Astrocyte of the spinal cord (primary cell): ENCODE results near the gene METRN.

Experiments used
- DNase-seq: peaks from one replicate; pipeline ENCODE4 v3.0.0; 2011; ENCODE audit warnings: low read depth, low spot score
- H3K4me3 ChIP-seq: 2 replicates; pipeline ENCODE4 v1.5.1; 2011; ENCODE audit warnings: low read depth, mild to moderate bottlenecking, low read length, moderate library complexity
- in situ Hi-C: cut with HindIII; loops from 2 replicates; pipeline ENCODE4 v1.10.0; 2017; ENCODE audit warnings: low sequenced_read_pairs
- TF ChIP-seq, protein P1 (sequence below): IDR thresholded peaks from 2 replicates; pipeline ENCODE4 v1.5.1; 2012; ENCODE audit warnings: low read depth, mild to moderate bottlenecking, low read length, inconsistent platforms

Gene METRN

DNA sequence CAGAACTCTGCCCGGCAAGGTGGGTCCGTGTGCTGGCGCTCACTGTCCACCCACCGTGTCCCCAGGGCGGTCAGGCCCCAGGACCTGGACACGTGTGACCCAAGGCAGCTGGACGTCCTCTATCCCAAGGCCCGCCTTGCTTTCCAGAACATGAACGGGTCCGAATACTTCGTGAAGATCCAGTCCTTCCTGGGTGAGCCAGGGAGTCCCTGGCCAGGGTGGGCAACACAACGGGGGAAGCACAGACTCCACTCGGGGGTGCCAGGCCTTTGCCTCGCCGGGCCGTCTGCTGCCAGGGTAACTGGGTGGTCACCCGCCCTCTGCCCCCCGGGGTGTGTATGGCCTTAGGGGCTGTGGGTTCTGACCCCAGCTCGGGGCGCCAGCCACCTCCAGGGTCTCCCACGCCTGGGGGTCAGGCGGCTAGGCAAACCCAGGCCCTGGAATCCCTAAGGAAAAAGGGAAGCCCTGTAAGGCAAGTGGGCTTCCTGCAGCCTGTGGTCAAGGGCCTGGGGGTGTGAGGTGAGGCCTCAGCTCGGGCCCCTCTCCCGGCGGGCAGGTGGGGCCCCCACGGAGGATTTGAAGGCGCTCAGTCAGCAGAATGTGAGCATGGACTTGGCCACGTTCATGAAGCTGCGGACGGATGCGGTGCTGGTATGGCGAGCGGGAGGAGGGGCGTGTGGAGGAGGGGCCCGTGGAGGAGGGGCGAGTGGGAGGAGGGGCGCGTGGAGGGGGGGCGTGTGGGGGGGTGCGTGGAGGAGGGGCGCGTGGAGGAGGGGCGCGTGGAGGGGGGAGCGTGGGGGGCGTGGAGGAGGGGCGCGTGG is 52.1 kb downstream of the METRN start:
- no peak for DNase-seq
- H3K4me3 ChIP-seq = no peak overlapping the region
- TF ChIP-seq, protein P1, sequence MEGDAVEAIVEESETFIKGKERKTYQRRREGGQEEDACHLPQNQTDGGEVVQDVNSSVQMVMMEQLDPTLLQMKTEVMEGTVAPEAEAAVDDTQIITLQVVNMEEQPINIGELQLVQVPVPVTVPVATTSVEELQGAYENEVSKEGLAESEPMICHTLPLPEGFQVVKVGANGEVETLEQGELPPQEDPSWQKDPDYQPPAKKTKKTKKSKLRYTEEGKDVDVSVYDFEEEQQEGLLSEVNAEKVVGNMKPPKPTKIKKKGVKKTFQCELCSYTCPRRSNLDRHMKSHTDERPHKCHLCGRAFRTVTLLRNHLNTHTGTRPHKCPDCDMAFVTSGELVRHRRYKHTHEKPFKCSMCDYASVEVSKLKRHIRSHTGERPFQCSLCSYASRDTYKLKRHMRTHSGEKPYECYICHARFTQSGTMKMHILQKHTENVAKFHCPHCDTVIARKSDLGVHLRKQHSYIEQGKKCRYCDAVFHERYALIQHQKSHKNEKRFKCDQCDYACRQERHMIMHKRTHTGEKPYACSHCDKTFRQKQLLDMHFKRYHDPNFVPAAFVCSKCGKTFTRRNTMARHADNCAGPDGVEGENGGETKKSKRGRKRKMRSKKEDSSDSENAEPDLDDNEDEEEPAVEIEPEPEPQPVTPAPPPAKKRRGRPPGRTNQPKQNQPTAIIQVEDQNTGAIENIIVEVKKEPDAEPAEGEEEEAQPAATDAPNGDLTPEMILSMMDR = no peak
- in situ Hi-C loops = no loop called here

DNA sequence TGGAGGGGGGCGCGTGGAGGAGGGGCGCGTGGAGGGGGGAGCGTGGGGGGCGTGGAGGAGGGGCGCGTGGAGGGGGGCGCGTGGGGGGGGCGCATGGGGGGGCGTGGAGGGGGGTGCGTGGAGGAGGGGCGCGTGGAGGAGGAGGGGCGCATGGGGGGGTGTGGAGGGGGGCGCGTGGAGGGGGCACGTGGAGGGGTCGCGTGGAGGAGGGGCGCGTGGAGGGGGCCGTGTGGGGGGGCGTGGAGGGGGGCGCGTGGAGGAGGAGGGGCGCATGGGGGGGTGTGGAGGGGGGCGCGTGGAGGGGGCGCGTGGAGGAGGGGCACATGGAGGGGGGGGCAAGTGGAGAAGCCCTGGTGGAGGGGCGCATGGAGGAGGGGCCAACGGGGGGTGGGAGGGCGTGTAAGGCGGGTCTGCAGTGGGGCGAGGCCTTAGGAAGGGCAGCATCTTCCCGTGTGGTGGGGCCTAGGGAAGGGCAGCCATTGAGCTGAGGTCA is 52.9 kb downstream of the METRN start:
- in situ Hi-C loops = no loop called here
- TF ChIP-seq, protein P1 = no peak
- DNase-seq = no peak
- H3K4me3 ChIP-seq = no peak overlapping the region

- in situ Hi-C loops = no loop called here
- TF ChIP-seq, protein P1 = no peak
- DNase-seq = no peak
- H3K4me3 ChIP-seq = no peak overlapping the region
Observed at GRCh38 chr16:768428-768827, 53.5 kb downstream of the METRN start.
